ENCODE data around the gene CD59.
"Not testable (repeated sequence)": the region's sequence is repeated elsewhere in the genome, so short reads cannot be mapped to it uniquely, and the experiment has no call there.

Gene CD59

DNA sequence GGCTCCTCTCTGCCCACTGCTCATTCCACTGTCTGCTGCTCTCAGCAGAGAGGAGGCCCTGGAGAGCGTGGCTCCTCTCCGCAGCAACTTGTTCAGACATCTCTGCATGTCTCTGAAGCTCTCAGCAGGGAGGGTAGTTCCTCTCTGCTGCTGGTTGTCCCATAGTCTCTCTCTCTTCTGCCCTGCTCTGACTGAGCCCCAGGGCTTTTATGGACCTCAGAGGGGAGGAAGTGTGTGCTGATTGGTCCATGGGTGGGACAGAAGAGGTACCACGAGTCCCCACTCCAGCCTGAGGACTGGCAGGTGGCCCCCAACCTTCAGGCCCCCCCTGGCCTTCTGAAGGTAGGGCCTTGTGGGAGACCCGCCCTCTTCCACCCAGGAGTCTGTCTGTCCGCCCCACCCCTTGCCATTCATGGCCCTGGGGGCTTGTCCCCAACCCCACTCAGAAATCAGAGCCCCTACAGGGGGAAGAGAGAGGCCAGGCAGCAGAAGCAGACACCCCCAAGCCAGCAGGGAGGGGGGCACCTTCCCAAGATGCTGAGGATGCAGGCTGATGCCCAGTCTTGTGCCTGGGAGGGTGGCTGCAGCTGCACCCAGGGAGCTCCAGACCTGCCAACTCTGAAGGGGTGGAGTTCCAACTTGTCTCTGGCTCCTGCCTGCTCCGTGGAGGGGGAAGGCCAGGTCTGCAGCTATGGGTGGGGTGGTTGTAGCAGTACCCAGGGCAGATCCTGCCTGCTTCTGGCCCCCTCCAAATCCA lies 70.7 kb downstream of the CD59 start:
- no peak for FAIRE-seq

GRCh38 chr11:33664827-33665226 lies 71.4 kb downstream of the CD59 start:
- no peak for FAIRE-seq

DNA sequence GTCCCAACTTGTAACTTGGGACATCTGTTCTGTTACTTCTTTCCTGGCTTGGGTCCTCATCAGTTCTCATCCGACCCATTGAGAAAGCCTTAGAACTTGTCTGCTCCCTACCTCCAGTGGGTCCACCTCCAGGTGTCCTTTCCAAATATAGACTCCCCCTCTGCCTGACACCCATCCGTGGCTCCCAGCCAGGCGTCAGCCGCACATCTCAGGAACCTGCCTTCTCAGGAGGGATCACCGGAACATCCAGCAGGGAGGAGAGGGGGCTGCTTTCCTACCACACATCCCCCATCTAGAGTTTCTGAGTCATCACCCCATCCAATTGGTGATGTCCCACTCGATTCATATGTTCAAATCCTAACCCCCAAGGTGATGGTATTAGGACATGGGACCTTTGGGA lies 72.1 kb downstream of the CD59 start:
- no peak for FAIRE-seq

GRCh38 chr11:33663121-33663520 lies 73.1 kb downstream of the CD59 start:
- FAIRE-seq = no peak

GRCh38 chr11:33661526-33661925 lies 74.7 kb downstream of the CD59 start:
- FAIRE-seq = not testable (repeated sequence)

GRCh38 chr11:33660962-33661361 lies 75.3 kb downstream of the CD59 start:
- FAIRE-seq = no peak

GRCh38 chr11:33659370-33660139 lies 76.7 kb downstream of the CD59 start:
- FAIRE-seq = no peak

GRCh38 chr11:33658195-33658900 lies 77.9 kb downstream of the CD59 start:
- FAIRE-seq = no peak

GRCh38 chr11:33657757-33658156 lies 78.5 kb downstream of the CD59 start:
- FAIRE-seq = no peak

DNA sequence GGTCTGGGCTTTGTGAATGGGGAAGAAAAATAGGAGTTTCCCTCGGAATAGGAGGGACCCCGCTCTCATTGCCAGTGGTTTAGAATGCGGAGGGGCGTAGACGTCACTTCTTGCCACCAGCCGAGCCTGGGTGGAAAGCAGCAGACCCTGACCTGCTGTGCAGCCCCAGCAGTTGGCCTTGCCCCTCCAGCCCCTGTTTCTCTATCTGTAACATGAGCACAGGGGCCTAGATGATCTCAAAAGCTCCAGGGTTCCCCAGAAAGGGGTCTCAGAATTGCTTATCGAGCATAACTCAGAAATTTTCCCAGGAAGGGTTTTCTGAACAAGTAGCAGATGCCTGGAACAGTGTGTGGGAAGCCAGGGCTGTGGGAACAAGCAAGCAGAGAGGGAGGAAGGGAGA lies 79.5 kb downstream of the CD59 start:
- no peak for FAIRE-seq

DNA sequence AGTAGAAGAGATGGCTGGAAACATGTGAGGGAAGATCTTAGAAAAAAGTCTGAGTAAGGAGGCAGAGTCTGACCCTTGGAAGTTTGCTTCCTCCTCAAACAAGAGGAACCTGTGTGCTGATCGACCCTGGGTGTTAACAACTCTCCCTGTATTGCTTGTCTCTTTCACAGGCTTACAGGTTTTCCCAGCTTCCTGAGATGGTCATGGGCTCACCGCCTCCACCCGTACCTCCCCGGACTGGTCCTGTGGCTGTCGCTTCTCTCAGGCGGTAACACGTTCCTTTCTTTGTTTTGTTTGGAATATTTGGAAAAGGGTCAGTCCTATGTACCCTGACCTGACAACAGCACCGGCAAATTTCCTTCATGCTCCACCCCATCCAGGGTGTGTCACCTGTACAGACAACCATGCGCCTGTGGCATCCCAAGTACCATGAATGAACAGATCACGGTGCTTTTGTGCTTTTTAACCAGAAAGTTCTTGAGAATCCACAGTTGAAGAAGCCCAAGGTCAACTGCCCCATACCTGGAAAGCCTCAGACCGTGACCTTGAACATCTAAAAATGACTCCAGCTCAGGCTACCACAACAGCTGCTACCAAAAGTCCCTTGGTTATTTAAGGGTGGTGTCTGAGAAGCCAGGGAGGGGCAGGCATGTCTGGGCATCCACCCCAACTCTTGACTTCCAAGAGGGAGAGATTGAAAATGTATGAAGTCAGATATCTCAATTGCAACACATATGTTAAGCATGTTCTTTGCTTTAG lies 80.2 kb downstream of the CD59 start:
- no peak for FAIRE-seq

DNA sequence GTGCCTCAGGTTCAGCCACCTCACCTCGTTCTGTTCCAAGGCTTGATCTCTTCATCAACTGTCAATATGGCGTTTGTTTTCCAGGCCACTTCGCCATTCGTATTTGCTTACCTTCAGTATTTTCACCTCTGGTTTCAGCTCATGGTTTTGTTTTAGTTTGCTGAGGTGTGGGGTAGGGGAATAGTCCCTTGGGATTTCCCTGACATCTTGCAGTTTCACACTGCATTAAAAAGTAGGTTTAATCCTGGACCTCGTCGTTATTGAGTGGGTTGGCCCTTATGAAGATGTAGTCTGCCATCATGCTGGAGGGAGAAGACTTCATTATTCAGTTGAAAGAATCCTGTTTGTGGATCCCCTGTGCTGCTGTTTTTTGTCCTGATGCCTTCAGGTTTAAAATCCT lies 81.6 kb downstream of the CD59 start:
- no peak for FAIRE-seq

All from endometrium (tissue), 2 donors.